GM12801 (cell line): ENCODE results near the gene PF4V1.

ENCODE experiments used
- TF ChIP-seq, protein P1 (sequence below): IDR thresholded peaks from one replicate; pipeline ENCODE4 v1.5.1; 2011; ENCODE audit warnings: control low read depth; ENCODE audit not compliant: insufficient read length; ENCODE audit errors: extremely low read depth

Gene PF4V1

DNA sequence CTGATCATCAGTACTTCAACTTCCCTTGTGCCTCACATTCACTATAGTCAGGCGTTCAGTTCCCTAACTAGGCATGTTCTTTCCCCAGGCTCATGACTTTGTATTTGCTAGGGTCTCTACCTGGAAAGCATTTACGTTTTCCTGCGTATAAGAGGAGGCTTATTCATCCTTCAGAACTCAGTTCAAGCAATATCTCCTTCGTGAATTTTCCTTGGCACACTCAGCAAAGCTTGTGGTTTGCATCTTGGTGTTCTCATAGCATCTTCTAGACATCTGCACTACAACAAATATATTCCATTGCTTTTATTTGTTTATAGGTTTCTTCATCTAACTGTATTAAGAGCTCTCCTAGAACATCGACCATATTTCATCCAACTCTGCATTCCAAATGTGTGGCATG, 14.0 kb upstream of the PF4V1 start:
- TF ChIP-seq, protein P1, sequence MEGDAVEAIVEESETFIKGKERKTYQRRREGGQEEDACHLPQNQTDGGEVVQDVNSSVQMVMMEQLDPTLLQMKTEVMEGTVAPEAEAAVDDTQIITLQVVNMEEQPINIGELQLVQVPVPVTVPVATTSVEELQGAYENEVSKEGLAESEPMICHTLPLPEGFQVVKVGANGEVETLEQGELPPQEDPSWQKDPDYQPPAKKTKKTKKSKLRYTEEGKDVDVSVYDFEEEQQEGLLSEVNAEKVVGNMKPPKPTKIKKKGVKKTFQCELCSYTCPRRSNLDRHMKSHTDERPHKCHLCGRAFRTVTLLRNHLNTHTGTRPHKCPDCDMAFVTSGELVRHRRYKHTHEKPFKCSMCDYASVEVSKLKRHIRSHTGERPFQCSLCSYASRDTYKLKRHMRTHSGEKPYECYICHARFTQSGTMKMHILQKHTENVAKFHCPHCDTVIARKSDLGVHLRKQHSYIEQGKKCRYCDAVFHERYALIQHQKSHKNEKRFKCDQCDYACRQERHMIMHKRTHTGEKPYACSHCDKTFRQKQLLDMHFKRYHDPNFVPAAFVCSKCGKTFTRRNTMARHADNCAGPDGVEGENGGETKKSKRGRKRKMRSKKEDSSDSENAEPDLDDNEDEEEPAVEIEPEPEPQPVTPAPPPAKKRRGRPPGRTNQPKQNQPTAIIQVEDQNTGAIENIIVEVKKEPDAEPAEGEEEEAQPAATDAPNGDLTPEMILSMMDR = no peak

DNA sequence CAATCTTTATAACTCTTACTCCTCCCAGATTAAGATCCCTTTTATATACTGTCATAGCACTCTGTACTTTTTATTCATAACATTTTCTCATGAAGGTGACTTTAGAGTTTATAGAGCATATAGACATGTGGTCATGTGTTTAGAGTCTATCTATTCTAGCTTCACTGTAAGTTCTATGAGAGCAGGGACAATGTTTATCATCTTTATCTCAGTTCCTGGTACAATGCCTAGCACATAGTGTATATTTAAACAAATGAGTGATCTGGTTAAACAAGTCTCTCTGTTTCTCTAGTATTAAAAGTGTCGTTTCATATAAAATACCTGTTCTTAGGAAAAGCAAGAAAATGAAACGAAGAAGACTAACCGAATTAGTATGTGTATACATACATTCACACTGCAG, 13.4 kb upstream of the PF4V1 start:
- TF ChIP-seq, protein P1 = no peak

DNA sequence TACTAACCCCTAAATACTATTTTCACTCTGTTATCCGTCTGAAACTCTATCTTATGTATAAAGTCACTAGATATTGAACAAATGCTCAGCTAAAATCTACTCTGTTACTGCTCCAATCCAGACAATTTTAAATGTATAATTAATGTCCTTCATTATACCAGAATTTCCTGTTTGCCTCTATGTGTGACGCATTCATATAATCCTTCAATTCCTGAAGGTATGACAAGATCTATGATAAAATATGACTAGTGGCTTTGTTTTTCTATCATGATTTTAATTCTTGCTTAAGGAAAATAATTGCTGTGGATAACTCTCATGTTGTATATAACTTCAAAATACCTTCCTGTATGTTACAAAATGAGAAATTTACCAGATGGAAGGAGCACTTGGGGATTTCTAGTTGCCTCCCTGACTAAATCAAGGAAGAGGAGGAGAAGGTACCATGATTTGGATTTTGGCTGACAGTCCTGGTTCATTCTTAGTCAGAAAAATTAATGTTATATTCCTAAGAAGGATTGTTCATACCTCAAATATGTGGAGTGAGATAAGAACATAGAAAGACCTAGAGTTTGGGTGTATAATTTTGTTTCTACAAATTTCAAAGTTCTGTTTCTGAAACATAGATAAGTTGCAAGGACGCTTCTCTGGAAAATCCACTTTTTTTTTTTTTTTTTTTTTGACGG, 11.7 kb upstream of the PF4V1 start:
- TF ChIP-seq, protein P1 = no peak

DNA sequence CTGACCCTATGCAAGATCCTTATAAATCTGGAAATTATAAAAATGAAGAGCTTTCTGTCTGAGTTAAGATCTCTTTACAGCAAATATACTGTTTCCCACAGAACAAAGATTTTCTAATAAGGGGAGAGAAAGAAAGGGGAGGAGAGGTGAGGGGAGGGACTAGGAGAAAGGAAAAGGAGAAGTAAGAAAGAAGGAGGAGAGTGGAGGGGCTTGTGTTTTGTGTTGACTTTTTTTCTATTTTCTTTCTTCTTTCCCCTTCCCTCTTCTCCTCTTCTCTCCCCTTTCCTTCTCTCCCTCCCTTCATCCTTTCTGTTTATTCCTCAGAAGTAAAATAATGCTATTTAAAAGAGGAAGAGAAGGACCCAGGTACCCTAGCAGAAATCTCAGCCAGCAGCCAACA, 10.4 kb upstream of the PF4V1 start:
- TF ChIP-seq, protein P1 = no peak

DNA sequence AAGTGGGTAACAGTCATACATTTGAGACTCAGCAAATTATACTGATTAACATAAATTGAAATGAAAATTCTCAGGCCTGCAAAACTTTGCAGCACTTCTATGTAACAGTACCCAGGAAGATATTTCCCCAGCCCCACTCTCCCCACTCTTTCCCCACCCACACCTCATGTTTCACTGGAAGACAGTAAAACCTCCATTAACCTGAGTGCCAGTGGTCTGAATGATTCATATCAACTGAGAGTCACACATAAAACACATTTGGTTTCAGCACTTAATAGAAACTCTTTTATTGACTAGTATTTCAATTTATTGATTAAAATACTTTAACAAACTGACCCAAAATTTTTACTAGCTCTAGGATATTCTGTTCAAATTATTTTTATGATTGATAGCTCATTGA, 9.7 kb upstream of the PF4V1 start:
- TF ChIP-seq, protein P1 = no peak

DNA sequence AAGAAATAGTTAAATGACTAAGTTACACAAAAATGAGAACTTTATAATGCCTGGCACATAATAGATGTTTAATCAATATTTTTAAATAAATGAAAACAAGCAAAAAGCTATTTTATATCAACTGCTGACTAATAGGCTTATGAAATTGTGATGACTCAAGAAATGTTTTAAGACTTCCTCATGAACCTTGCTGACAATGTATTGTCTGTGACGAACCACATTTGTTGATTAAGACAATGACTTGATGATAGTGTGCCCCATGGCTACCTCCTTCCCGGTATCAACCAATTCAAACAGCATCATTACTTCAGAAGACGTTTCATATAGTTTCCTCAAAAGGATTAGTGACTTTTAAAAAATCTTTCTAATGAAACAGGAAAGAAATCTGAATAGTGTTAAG, 8.8 kb upstream of the PF4V1 start:
- TF ChIP-seq, protein P1 = no peak

DNA sequence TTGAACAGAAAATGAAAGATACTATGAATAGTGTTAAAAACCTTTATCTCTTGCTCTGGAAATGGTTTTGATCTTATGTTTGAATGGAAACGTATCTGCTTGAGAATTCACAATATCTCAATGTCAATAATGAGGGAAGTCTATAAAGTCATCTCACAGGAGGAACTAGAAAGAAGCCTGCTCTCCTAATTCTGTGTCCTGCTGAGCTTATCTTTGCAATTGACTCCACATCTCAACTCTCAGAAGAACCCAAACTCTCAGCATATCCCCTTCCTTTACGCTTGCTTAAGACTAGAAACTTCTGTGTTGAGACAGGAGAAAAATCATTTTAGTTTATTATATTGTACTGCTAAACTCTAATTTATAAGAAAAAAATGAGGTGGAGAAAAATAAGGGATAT, 8.3 kb upstream of the PF4V1 start:
- TF ChIP-seq, protein P1 = no peak
